CD4-positive, alpha-beta T cell (primary cell): ENCODE measurements around the gene FXR2. TPM values are rescaled to one million over a fixed set of nuclear protein-coding genes. Genes with fewer than 3 reads are reported as not detected.

Experiments
- ATAC-seq: fragments of 200-7000 bp; cut with Tn5 transposase; one replicate; pipeline ENCODE4 v1.10.0; 2022; ENCODE audit warnings: mild to moderate bottlenecking; ENCODE audit not compliant: poor library complexity
- CTCF ChIA-PET: fragments of 350-600 bp; sonication (Branson Sonifier 250); formaldehyde crosslinking; loops from one replicate; lab custom pipeline; 2021; ENCODE audit warnings: antibody characterized with exemption, inconsistent platforms; lab: Charles Lee
- POLR2A ChIA-PET: fragments of 350-600 bp; sonication (Branson Sonifier 250); formaldehyde crosslinking; loops from one replicate; lab custom pipeline; 2021; ENCODE audit warnings: antibody characterized with exemption, inconsistent platforms; lab: Charles Lee
- DNase-seq, 14 experiments: peaks; one replicate each; pipeline ENCODE4 v3.0.0-alpha.2; 2013 to 2020; ENCODE audit warnings: mixed read lengths in 2 of 14
- H3K27ac ChIP-seq, 2 donors: one replicate each; pipeline versions ENCODE4 v1.5.1 to v1.7.0; 2013; ENCODE audit warnings: low read length in 2 of 2, low read depth in 1 of 2, mild to moderate bottlenecking in 1 of 2
- H3K27me3 ChIP-seq, 2 experiments: 1 replicate in 1 of 2; 2 replicates in 1 of 2; pipeline versions ENCODE4 v1.6.1 to v1.7.0; 2013; ENCODE audit warnings: low read length in 2 of 2, control low read depth in 1 of 2, mild to moderate bottlenecking in 1 of 2, moderate library complexity in 1 of 2; ENCODE audit not compliant: insufficient read depth in 2 of 2, control insufficient read depth in 1 of 2
- H3K36me3 ChIP-seq: one replicate; pipeline ENCODE4 v1.6.1; 2013; ENCODE audit warnings: low read length, control low read depth; ENCODE audit not compliant: insufficient read depth
- H3K4me1 ChIP-seq: one replicate; pipeline ENCODE4 v1.6.1; 2013; ENCODE audit warnings: low read length, control low read depth; ENCODE audit not compliant: insufficient read depth
- H3K4me3 ChIP-seq: one replicate; pipeline ENCODE4 v1.5.1; 2013; ENCODE audit warnings: mild to moderate bottlenecking, low read length, moderate library complexity
- H3K9me3 ChIP-seq, 2 experiments: 1 replicate in 1 of 2; 2 replicates in 1 of 2; pipeline versions ENCODE4 v1.6.1 to v1.7.0; 2013; ENCODE audit warnings: low read length in 2 of 2, mild to moderate bottlenecking in 2 of 2, control low read depth in 1 of 2, moderate library complexity in 1 of 2; ENCODE audit not compliant: control insufficient read depth in 1 of 2, insufficient read depth in 1 of 2
- H3K27ac Mint-ChIP-seq: one replicate; pipeline ENCODE4 v1.8.0; 2020; ENCODE audit warnings: mixed read lengths
- H3K27me3 Mint-ChIP-seq: one replicate; pipeline ENCODE4 v1.8.0; 2021; ENCODE audit warnings: mixed read lengths
- H3K36me3 Mint-ChIP-seq: one replicate; pipeline ENCODE4 v1.8.0; 2021; ENCODE audit warnings: low read depth, mixed read lengths
- H3K4me1 Mint-ChIP-seq: one replicate; pipeline ENCODE4 v1.8.0; 2021; ENCODE audit warnings: low read depth, mixed read lengths
- H3K4me3 Mint-ChIP-seq: one replicate; pipeline ENCODE4 v1.8.0; 2020; ENCODE audit warnings: mild to moderate bottlenecking, mixed read lengths
- H3K9me3 Mint-ChIP-seq: one replicate; pipeline ENCODE4 v1.8.0; 2020; ENCODE audit warnings: mixed read lengths
- CTCF ChIP-seq: fragments of 200-600 bp; IDR thresholded peaks from one replicate; pipeline ENCODE4 v1.8.0; 2022; ENCODE audit warnings: antibody characterized with exemption, mild to moderate bottlenecking
- intact Hi-C, 2 experiments: fragments of 100-400 bp; cut with DNase I in 1 of 2; cut with micrococcal nuclease in 1 of 2; formaldehyde crosslinking; loops; one replicate each; pipeline versions ENCODE4 v1.15.1 to v1.9.0; 2023 to 2025; cut with DNase I, micrococcal nuclease
- total RNA-seq, 174 experiments: library from RNA in 2 of 174; stranded (reverse) in 2 of 174; gene quantifications; one replicate each; pipeline ENCODE4 v1.2.3 and lab custom pipeline; 2021 to 2026

Gene FXR2
- total RNA-seq, 2 experiments from 2014 or later, result 20.6 to 22.5 TPM

DNA sequence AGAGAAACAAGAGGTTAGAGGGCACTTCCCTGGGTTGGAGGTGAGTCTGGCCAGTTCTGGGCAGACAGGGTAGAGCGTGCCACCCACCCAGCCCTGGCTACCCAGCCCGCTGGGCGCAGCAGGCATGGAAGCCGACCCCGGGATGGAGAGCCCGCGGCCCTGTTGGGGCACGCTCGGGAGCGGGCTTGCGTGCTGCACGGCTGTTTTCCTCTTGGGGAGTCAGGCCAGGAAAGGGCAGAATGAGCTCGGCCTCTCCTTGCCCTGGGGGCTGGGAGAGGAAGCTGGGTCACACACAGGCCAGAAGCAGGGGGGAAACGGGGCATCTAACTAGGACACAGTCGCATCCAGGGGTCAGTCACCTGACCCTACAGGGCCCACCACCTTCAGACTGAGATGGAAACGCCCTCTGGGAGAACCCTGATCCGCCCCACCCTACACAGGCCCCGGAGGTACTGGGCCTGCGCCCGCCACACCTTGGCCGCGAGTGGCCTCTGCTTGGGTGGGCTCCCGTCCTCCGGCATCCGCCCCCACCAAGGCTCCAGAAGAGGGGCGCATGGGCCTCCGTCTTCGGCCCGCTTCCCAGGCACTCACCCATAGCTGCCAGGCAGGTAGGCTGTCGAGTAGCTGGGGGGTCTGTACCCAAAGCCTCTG is 26.0 kb downstream of the FXR2 start:
- H3K27ac ChIP-seq, result no peak overlapping the region
- H3K27me3 ChIP-seq, result no peaks in the 10 kb centered on the region
- ChIA-PET CTCF (interaction anchor here (0.8 to 1.9 kb wide), 14 partner anchors 9 to 543 kb away, joined by 3 to 17 read pairs (median 5); partner anchors contain the start of genes CD68, FXR2, SENP3 and TP53), POLR2A (interaction anchor here (0.9 to 2.5 kb wide), 11 partner anchors 12 to 543 kb away, joined by 3 to 16 read pairs (median 5); partner anchors contain the start of genes FXR2, SAT2, TMEM102 and TP53)
- ATAC-seq, result no peak
- Mint-ChIP-seq H3K27me3 (no peaks in the 10 kb centered on the region), H3K36me3 (peaks cover 54% of the 10 kb centered on the region), H3K9me3 (no peaks in the 10 kb centered on the region), H3K4me3 (no peak overlapping the region), H3K27ac (no peak overlapping the region), H3K4me1 (peaks cover 14% of the 10 kb centered on the region)
- peaks cover 34% of the 10 kb centered on the region for H3K4me1 ChIP-seq
- H3K4me3 ChIP-seq, result no peak overlapping the region
- intact Hi-C loops, result loop anchor here (1.0 to 10.0 kb wide), 4 partner anchors 74 to 544 kb away; partner anchors contain the start of genes SLC16A11 (in 1 of the 2) and SLC2A4 (in 1 of the 2)
- H3K36me3 ChIP-seq, result peaks cover 57% of the 10 kb centered on the region
- no peaks in the 10 kb centered on the region for H3K9me3 ChIP-seq
- peak in 1 of 14 experiments; percentile 34 for DNase-seq
- no peak for TF ChIP-seq CTCF

GRCh38 chr17:7587420-7588151 is 27.1 kb downstream of the FXR2 start:
- Mint-ChIP-seq H3K27ac (no peak overlapping the region), H3K4me1 (peaks cover 20% of the 10 kb centered on the region), H3K27me3 (no peaks in the 10 kb centered on the region), H3K9me3 (no peaks in the 10 kb centered on the region), H3K4me3 (peak overlapping the region; percentile 20), H3K36me3 (peaks cover 48% of the 10 kb centered on the region)
- Histone ChIP-seq H3K27ac (no peak overlapping the region), H3K27me3 (no peaks in the 10 kb centered on the region), H3K4me3 (no peak overlapping the region), H3K9me3 (peaks cover 0 to 5% of the 10 kb centered on the region in 2 experiments), H3K4me1 (peaks cover 44% of the 10 kb centered on the region), H3K36me3 (peaks cover 46% of the 10 kb centered on the region)
- no peak for DNase-seq
- POLR2A ChIA-PET, result no interaction called here
- CTCF ChIA-PET, result interaction anchor here (1.9 to 4.3 kb wide), 2 partner anchors 27 to 100 kb away, joined by 13 to 21 read pairs; partner anchors contain the start of genes SENP3, TP53 and WRAP53
- no peak for ATAC-seq
- intact Hi-C loops, result loop anchor here in 1 of 2 experiments (2.0 to 10.0 kb wide), 2 partner anchors 307 to 543 kb away; partner anchors contain the start of genes SLC16A11 and SLC2A4
- no peak for TF ChIP-seq CTCF

GRCh38 chr17:7586673-7587419 is 27.9 kb downstream of the FXR2 start:
- Mint-ChIP-seq H3K4me3 (peak overlapping the region; percentile 20), H3K4me1 (peaks cover 27% of the 10 kb centered on the region), H3K27me3 (no peaks in the 10 kb centered on the region), H3K36me3 (peaks cover 41% of the 10 kb centered on the region), H3K9me3 (no peaks in the 10 kb centered on the region), H3K27ac (no peak overlapping the region)
- Histone ChIP-seq H3K27ac (no peak overlapping the region), H3K4me3 (no peak overlapping the region), H3K9me3 (peaks cover 0 to 5% of the 10 kb centered on the region in 2 experiments), H3K36me3 (peaks cover 39% of the 10 kb centered on the region), H3K4me1 (peaks cover 52% of the 10 kb centered on the region), H3K27me3 (no peaks in the 10 kb centered on the region)
- ChIA-PET CTCF (interaction anchor here (4.3 kb wide), 1 partner anchor 101 kb away, joined by 21 read pairs; the partner anchor contains the start of genes TP53 and WRAP53), POLR2A (no interaction called here)
- ATAC-seq, result no peak
- intact Hi-C loops, result loop anchor here in 1 of 2 experiments (10.0 kb wide), 1 partner anchor 542 kb away; the partner anchor contains the start of gene SLC16A11
- TF ChIP-seq CTCF, result no peak
- peak in 1 of 14 experiments; percentile 36 for DNase-seq
